Neural progenitor cell (in vitro differentiated cells): ENCODE data around the gene ANTXR1. TPM values are rescaled to one million over a fixed set of nuclear protein-coding genes. Genes with fewer than 3 reads are reported as not detected.

Experiments
- DNase-seq: peaks from one replicate; pipeline ENCODE4 v3.0.0-alpha.2; 2016; ENCODE audit warnings: low spot score
- H2AFZ ChIP-seq: fragments of 200-600 bp; sonication (generic); replicated peaks from 2 replicates; pipeline ENCODE4 v1.6.1; 2016; ENCODE audit warnings: antibody characterized with exemption
- H3F3A ChIP-seq: fragments of 200-600 bp; sonication (generic); 2 replicates; pipeline ENCODE4 v1.6.1; 2016; ENCODE audit warnings: antibody characterized with exemption, low read depth
- H3K27ac ChIP-seq: fragments of 200-600 bp; sonication (generic); 2 replicates; pipeline ENCODE4 v1.5.1; 2016; ENCODE audit warnings: mild to moderate bottlenecking
- H3K27me3 ChIP-seq: fragments of 200-600 bp; sonication (generic); 2 replicates; pipeline ENCODE4 v1.6.1; 2016; ENCODE audit warnings: mild to moderate bottlenecking, moderate library complexity
- H3K36me3 ChIP-seq: fragments of 200-600 bp; sonication (generic); 2 replicates; pipeline ENCODE4 v1.5.1; 2016
- H3K4me1 ChIP-seq: fragments of 200-600 bp; sonication (generic); 2 replicates; pipeline ENCODE4 v1.6.1; 2016; ENCODE audit warnings: mixed run types
- H3K4me2 ChIP-seq: fragments of 200-600 bp; sonication (generic); 2 replicates; pipeline ENCODE4 v1.6.1; 2016
- H3K4me3 ChIP-seq: fragments of 200-600 bp; sonication (generic); 2 replicates; pipeline ENCODE4 v1.5.1; 2016
- H3K79me2 ChIP-seq: fragments of 200-600 bp; sonication (generic); 2 replicates; pipeline ENCODE4 v1.6.1; 2016; ENCODE audit warnings: low read depth
- H3K9ac ChIP-seq: fragments of 200-600 bp; sonication (generic); 2 replicates; pipeline ENCODE4 v1.6.1; 2016
- H3K9me3 ChIP-seq: fragments of 200-600 bp; sonication (generic); 2 replicates; pipeline ENCODE4 v1.5.1; 2016; ENCODE audit warnings: low read depth
- H4K20me1 ChIP-seq: fragments of 200-600 bp; sonication (generic); 2 replicates; pipeline ENCODE4 v1.6.1; 2016; ENCODE audit warnings: low read depth
- H3K27ac Mint-ChIP-seq: 3 replicates; pipeline ENCODE4 v1.8.0; 2021; ENCODE audit warnings: mixed read lengths
- H3K27me3 Mint-ChIP-seq: 2 replicates; pipeline ENCODE4 v1.8.0; 2022; ENCODE audit warnings: low read depth, mild to moderate bottlenecking, inconsistent platforms, moderate library complexity, mixed read lengths; ENCODE audit not compliant: insufficient read depth
- H3K36me3 Mint-ChIP-seq: 3 replicates; pipeline ENCODE4 v1.8.0; 2021; ENCODE audit warnings: mixed read lengths
- H3K4me1 Mint-ChIP-seq: 3 replicates; pipeline ENCODE4 v1.8.0; 2021; ENCODE audit warnings: mixed read lengths
- H3K4me3 Mint-ChIP-seq: 3 replicates; pipeline ENCODE4 v1.8.0; 2021; ENCODE audit warnings: mild to moderate bottlenecking, moderate library complexity, mixed read lengths
- H3K9me3 Mint-ChIP-seq: 3 replicates; pipeline ENCODE4 v1.8.0; 2020; ENCODE audit warnings: mixed read lengths
- EZH2 ChIP-seq: fragments of 200-600 bp; sonication (generic); IDR thresholded peaks from 2 replicates; pipeline ENCODE4 v1.6.1; 2017; ENCODE audit warnings: antibody characterized with exemption, mild to moderate bottlenecking, moderate library complexity
- EZH2phosphoT487 ChIP-seq: fragments of 200-600 bp; sonication (generic); IDR thresholded peaks from 2 replicates; pipeline ENCODE4 v1.6.1; 2017; ENCODE audit warnings: antibody characterized with exemption
- total RNA-seq: library from RNA; depleted of rRNA; stranded (reverse); fragments of >200 nt; gene quantifications from 2 replicates; pipeline ENCODE4 v1.2.3, GENCODE V29; 2015; ENCODE audit warnings: low replicate concordance
- TF ChIP-seq, protein P1 (sequence below): fragments of 200-600 bp; sonication (generic); IDR thresholded peaks from 2 replicates; pipeline ENCODE4 v1.5.1; 2017; ENCODE audit warnings: antibody characterized with exemption, mild to moderate bottlenecking

The ANTXR1 gene
- total RNA-seq, 1 donor from 2014 or later, result 6.7 TPM

DNA sequence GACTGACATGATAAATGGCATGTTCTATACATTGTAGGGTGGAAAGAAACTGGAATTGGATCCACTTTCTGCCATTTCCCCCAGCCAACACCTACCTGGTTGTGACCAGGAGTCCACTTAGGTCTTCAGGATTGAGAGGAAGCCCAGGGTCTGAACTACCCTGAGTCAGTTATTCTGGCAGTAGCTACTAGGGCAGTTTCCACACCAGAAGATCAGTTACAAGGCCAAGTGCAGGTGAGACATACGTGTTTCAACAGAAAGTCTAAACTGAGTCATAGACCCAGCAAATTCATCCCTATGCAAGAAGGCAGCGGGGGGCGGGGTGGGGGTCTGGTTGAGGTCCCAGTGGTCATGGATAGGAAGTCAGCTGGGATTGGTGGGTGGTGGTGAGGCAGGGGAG, 21.9 kb downstream of the ANTXR1 start:
- H3K27me3 ChIP-seq, result no peaks in the 10 kb centered on the region

DNA sequence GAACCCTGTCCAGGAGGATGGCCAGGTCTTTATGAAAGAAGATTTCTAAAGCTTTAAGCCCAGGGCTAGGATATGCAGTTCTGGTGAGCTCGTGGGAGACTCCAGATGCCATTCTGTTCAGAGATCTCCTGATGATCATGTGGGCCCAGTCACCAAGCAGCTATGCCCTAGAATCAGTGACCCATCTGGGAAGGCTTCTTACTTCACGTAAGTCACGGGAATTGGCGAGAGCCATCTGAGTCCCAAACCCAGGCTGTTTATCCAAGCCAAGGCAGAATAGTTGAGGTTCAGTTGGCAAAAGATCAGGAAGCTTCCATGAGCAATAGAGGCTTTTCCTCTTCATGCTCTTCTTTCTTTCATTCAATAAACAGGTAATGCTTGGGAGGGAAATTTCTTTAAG, 23.9 kb downstream of the ANTXR1 start:
- peaks cover 14% of the 10 kb centered on the region for H3K36me3 Mint-ChIP-seq
- peaks cover 14% of the 10 kb centered on the region for H3K4me1 Mint-ChIP-seq
- H3K4me3 Mint-ChIP-seq, result no peak overlapping the region
- Histone ChIP-seq H3K9ac (no peak overlapping the region), H3K36me3 (no peaks in the 10 kb centered on the region), H4K20me1 (no peaks in the 10 kb centered on the region), H3K4me1 (peaks cover 6% of the 10 kb centered on the region), H3K27ac (no peak overlapping the region), H3K4me3 (no peak overlapping the region), H3K27me3 (no peaks in the 10 kb centered on the region), H2AFZ (no peak overlapping the region), H3K4me2 (no peak overlapping the region), H3K79me2 (no peaks in the 10 kb centered on the region), H3F3A (no peaks in the 10 kb centered on the region), H3K9me3 (no peaks in the 10 kb centered on the region)
- peaks cover 6% of the 10 kb centered on the region for H3K27me3 Mint-ChIP-seq
- TF ChIP-seq EZH2 (no peak), EZH2phosphoT487 (no peak)
- TF ChIP-seq, protein P1, sequence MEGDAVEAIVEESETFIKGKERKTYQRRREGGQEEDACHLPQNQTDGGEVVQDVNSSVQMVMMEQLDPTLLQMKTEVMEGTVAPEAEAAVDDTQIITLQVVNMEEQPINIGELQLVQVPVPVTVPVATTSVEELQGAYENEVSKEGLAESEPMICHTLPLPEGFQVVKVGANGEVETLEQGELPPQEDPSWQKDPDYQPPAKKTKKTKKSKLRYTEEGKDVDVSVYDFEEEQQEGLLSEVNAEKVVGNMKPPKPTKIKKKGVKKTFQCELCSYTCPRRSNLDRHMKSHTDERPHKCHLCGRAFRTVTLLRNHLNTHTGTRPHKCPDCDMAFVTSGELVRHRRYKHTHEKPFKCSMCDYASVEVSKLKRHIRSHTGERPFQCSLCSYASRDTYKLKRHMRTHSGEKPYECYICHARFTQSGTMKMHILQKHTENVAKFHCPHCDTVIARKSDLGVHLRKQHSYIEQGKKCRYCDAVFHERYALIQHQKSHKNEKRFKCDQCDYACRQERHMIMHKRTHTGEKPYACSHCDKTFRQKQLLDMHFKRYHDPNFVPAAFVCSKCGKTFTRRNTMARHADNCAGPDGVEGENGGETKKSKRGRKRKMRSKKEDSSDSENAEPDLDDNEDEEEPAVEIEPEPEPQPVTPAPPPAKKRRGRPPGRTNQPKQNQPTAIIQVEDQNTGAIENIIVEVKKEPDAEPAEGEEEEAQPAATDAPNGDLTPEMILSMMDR, result no peak
- DNase-seq, result no peak
- no peak overlapping the region for H3K27ac Mint-ChIP-seq
- H3K9me3 Mint-ChIP-seq, result no peaks in the 10 kb centered on the region

More for the DNA sequence above, 21.9 kb downstream of the ANTXR1 start:
- Histone ChIP-seq H3K9me3 (no peaks in the 10 kb centered on the region), H3K79me2 (no peaks in the 10 kb centered on the region), H2AFZ (no peak overlapping the region), H3F3A (no peaks in the 10 kb centered on the region), H3K4me1 (peaks cover 17% of the 10 kb centered on the region), H3K4me2 (no peak overlapping the region), H3K36me3 (no peaks in the 10 kb centered on the region), H3K9ac (no peak overlapping the region), H4K20me1 (no peaks in the 10 kb centered on the region), H3K27ac (no peak overlapping the region), H3K4me3 (no peak overlapping the region)
- TF ChIP-seq EZH2phosphoT487, result no peak
- TF ChIP-seq EZH2, result no peak
- Mint-ChIP-seq H3K36me3 (peaks cover 2% of the 10 kb centered on the region), H3K4me1 (peaks cover 31% of the 10 kb centered on the region), H3K4me3 (no peak overlapping the region), H3K27ac (no peak overlapping the region), H3K9me3 (no peaks in the 10 kb centered on the region), H3K27me3 (peaks cover 4% of the 10 kb centered on the region)
- no peak for DNase-seq

- H3K4me3 Mint-ChIP-seq, result no peak overlapping the region
- Histone ChIP-seq H4K20me1 (no peaks in the 10 kb centered on the region), H3K36me3 (no peaks in the 10 kb centered on the region), H2AFZ (no peak overlapping the region), H3K4me1 (no peaks in the 10 kb centered on the region), H3F3A (no peaks in the 10 kb centered on the region), H3K9ac (no peak overlapping the region), H3K27me3 (no peaks in the 10 kb centered on the region), H3K4me3 (no peak overlapping the region), H3K9me3 (no peaks in the 10 kb centered on the region), H3K27ac (no peak overlapping the region), H3K79me2 (no peaks in the 10 kb centered on the region), H3K4me2 (no peak overlapping the region)
- H3K9me3 Mint-ChIP-seq, result no peaks in the 10 kb centered on the region
- no peak overlapping the region for H3K27ac Mint-ChIP-seq
- no peak for DNase-seq
- H3K4me1 Mint-ChIP-seq, result no peaks in the 10 kb centered on the region
- H3K27me3 Mint-ChIP-seq, result peaks cover 6% of the 10 kb centered on the region
- TF ChIP-seq EZH2phosphoT487 (no peak), EZH2 (no peak)
- TF ChIP-seq, protein P1, result no peak
- H3K36me3 Mint-ChIP-seq, result peaks cover 35% of the 10 kb centered on the region
Observed at GRCh38 chr2:69041214-69041613, 28.2 kb downstream of the ANTXR1 start.

DNA sequence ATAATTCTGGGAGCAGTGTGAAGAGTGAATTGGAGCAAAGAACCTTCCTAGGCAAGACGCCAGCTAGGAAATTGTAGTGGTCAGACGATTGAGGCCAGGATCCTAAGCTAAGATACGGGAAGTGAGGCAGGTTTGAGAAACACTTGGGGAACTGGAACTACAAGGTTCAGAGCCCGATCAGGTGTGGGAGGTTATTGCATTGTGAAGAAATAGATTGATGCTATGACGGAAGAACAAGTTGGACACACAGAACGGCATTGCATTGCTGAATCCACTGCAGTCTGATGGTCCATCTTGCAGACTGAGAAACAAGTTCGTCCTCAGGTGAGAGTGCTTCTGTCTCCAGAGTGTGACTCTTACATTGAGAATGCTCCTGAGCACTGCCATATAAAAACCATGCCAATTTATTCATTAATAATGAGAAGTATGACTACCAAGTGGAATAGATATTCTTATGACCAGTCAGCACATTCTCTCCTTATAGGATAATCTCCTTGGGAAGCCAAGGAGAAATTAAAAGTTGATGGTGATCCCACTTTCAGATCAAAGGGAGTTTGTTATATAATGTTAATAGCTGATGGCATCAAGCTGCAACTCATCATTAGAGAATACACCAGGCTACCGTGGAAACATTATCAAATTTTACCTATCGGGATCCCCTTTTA, 30.9 kb downstream of the ANTXR1 start:
- H4K20me1 ChIP-seq, result no peaks in the 10 kb centered on the region
- no peak for TF ChIP-seq EZH2phosphoT487
- no peak for TF ChIP-seq EZH2
- TF ChIP-seq, protein P1, result no peak
- no peak overlapping the region for H2AFZ ChIP-seq
- H3K27me3 Mint-ChIP-seq, result peaks cover 3% of the 10 kb centered on the region
- H3K9me3 Mint-ChIP-seq, result no peaks in the 10 kb centered on the region
- no peaks in the 10 kb centered on the region for H3F3A ChIP-seq
- H3K4me3 ChIP-seq, result no peak overlapping the region
- no peaks in the 10 kb centered on the region for H3K4me1 Mint-ChIP-seq
- no peaks in the 10 kb centered on the region for H3K27me3 ChIP-seq
- H3K27ac ChIP-seq, result no peak overlapping the region
- no peak for DNase-seq
- no peaks in the 10 kb centered on the region for H3K9me3 ChIP-seq
- no peak overlapping the region for H3K27ac Mint-ChIP-seq
- no peak overlapping the region for H3K9ac ChIP-seq
- no peaks in the 10 kb centered on the region for H3K4me1 ChIP-seq
- no peaks in the 10 kb centered on the region for H3K79me2 ChIP-seq
- H3K4me2 ChIP-seq, result no peak overlapping the region
- peaks cover 41% of the 10 kb centered on the region for H3K36me3 Mint-ChIP-seq
- H3K4me3 Mint-ChIP-seq, result no peak overlapping the region
- no peaks in the 10 kb centered on the region for H3K36me3 ChIP-seq
